Progenitor cell of endocrine pancreas (in vitro differentiated cells): Measurements from ENCODE around the gene PRPSAP2. TPM values are rescaled to one million over a fixed set of nuclear protein-coding genes. Genes with fewer than 3 reads are reported as not detected.

ENCODE experiments used
- DNase-seq: peaks from one replicate; pipeline ENCODE4 v3.0.0; 2021; ENCODE audit warnings: low spot score; ENCODE audit not compliant: unreplicated experiment
- H3K27ac Mint-ChIP-seq: 2 replicates; pipeline ENCODE4 v1.8.0; 2021; ENCODE audit warnings: mild to moderate bottlenecking, moderate library complexity, mixed read lengths
- H3K27me3 Mint-ChIP-seq: 2 replicates; pipeline ENCODE4 v1.8.0; 2021; ENCODE audit warnings: mixed read lengths
- H3K36me3 Mint-ChIP-seq: 2 replicates; pipeline ENCODE4 v1.8.0; 2022; ENCODE audit warnings: mixed read lengths; ENCODE audit not compliant: insufficient read depth
- H3K4me1 Mint-ChIP-seq: 2 replicates; pipeline ENCODE4 v1.8.0; 2021; ENCODE audit warnings: low read depth, mixed read lengths
- H3K4me3 Mint-ChIP-seq: 2 replicates; pipeline ENCODE4 v1.8.0; 2021; ENCODE audit warnings: low read depth, mild to moderate bottlenecking, moderate library complexity, mixed read lengths
- H3K9me3 Mint-ChIP-seq: 2 replicates; pipeline ENCODE4 v1.8.0; 2021; ENCODE audit warnings: low read depth, mixed read lengths
- total RNA-seq: library from RNA; stranded (reverse); gene quantifications from 2 replicates; pipeline ENCODE4 v1.2.1, GENCODE V29; 2021
- TF ChIP-seq, protein P1 (sequence below): fragments of 200-600 bp; sonication (generic); IDR thresholded peaks from one replicate; pipeline ENCODE4 v1.5.0; 2021; ENCODE audit warnings: antibody characterized with exemption, mild to moderate bottlenecking; ENCODE audit not compliant: unreplicated experiment

The PRPSAP2 gene
- total RNA-seq, 1 donor from 2014 or later, result 66.9 TPM

- peaks cover 20% of the 10 kb centered on the region for H3K36me3 Mint-ChIP-seq
- TF ChIP-seq, protein P1, sequence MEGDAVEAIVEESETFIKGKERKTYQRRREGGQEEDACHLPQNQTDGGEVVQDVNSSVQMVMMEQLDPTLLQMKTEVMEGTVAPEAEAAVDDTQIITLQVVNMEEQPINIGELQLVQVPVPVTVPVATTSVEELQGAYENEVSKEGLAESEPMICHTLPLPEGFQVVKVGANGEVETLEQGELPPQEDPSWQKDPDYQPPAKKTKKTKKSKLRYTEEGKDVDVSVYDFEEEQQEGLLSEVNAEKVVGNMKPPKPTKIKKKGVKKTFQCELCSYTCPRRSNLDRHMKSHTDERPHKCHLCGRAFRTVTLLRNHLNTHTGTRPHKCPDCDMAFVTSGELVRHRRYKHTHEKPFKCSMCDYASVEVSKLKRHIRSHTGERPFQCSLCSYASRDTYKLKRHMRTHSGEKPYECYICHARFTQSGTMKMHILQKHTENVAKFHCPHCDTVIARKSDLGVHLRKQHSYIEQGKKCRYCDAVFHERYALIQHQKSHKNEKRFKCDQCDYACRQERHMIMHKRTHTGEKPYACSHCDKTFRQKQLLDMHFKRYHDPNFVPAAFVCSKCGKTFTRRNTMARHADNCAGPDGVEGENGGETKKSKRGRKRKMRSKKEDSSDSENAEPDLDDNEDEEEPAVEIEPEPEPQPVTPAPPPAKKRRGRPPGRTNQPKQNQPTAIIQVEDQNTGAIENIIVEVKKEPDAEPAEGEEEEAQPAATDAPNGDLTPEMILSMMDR, result no peak
- DNase-seq, result no peak
- H3K9me3 Mint-ChIP-seq, result no peaks in the 10 kb centered on the region
- H3K4me1 Mint-ChIP-seq, result peaks cover 5% of the 10 kb centered on the region
- H3K27ac Mint-ChIP-seq, result peak overlapping the region; percentile 57
- no peaks in the 10 kb centered on the region for H3K27me3 Mint-ChIP-seq
- no peak overlapping the region for H3K4me3 Mint-ChIP-seq
These were observed 9.2 kb downstream of the PRPSAP2 start for GRCh38 chr17:18866866-18867813.

DNA sequence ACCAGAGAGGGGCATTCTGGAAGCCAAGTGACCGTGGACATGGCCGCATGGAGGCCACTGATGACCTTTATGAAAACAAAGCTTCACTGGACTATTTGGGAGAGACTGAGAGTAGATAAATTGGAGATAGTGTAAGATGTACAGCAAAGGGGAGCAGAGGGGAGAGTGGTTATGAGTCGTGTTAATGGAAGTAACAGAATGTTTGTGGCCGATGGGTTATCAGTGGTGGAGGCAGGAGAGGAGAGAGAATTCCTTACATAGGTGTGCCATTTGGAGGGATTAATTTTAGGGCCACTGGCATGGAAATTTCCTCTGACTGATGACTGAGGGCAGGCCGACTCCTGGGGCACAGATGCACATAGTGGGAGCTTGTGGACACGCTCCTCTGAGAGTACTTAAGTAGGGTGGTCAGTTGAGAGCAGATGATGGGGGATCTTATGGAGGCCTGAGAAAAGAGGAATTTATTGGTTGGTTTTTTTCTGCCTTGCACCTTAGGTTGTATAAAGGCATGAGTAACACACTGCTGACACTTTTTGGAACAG, 19.2 kb downstream of the PRPSAP2 start:
- no peak overlapping the region for H3K4me3 Mint-ChIP-seq
- no peaks in the 10 kb centered on the region for H3K27me3 Mint-ChIP-seq
- no peak for DNase-seq
- H3K36me3 Mint-ChIP-seq, result peaks cover 31% of the 10 kb centered on the region
- H3K4me1 Mint-ChIP-seq, result no peaks in the 10 kb centered on the region
- peak overlapping the region; percentile 44 for H3K27ac Mint-ChIP-seq
- no peaks in the 10 kb centered on the region for H3K9me3 Mint-ChIP-seq
- TF ChIP-seq, protein P1, result no peak

DNA sequence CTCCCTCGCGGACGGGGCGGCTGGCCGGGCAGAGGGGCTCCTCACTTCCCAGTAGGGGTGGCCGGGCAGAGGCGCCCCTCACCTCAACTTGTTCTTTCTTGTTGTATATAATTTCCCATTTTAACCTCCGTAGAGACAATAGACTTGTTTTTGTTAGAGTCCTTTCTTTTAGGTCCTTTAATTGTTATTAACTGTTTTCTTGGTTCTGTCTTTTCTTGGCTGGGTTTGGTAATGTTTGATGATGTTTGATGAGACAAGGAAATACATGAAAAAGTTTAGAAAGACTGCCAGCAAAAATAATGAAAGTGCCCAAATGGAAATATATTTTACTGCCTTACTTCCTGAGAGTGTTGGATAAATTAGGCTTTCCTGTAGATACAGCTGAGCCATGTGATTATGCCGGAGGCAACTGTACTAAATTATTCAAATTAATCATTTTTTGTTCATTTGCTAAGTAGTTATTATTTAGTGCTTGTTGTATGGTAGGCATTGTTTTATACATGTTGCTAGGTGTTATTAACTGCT, 30.9 kb downstream of the PRPSAP2 start:
- peaks cover 53% of the 10 kb centered on the region for H3K36me3 Mint-ChIP-seq
- H3K4me3 Mint-ChIP-seq, result no peak overlapping the region
- no peak for DNase-seq
- H3K27me3 Mint-ChIP-seq, result no peaks in the 10 kb centered on the region
- no peak overlapping the region for H3K27ac Mint-ChIP-seq
- peaks cover 6% of the 10 kb centered on the region for H3K9me3 Mint-ChIP-seq
- H3K4me1 Mint-ChIP-seq, result no peaks in the 10 kb centered on the region
- TF ChIP-seq, protein P1, result no peak

DNA sequence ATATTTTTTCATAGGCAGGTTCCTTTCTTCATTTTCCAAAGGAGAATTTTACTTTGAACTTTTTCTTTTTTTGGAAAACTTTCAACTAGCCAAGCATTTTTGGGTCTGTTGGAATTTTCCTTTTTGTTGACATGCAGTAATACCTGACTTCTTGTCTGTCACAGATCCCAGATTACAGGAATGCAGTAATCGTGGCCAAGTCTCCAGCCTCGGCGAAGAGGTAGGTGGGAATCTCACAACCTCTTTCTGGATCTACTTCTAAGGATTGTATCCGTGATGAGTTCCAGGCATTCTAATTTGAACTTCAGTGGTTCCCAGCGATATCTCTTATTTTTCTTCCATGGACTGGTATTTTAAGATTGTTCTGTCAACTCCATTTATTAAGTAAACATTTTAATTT, 31.7 kb downstream of the PRPSAP2 start:
- Mint-ChIP-seq H3K27me3 (no peaks in the 10 kb centered on the region), H3K4me3 (no peak overlapping the region), H3K9me3 (peaks cover 6% of the 10 kb centered on the region), H3K36me3 (peaks cover 55% of the 10 kb centered on the region), H3K4me1 (no peaks in the 10 kb centered on the region), H3K27ac (no peak overlapping the region)
- TF ChIP-seq, protein P1, result no peak
- DNase-seq, result no peak

DNA sequence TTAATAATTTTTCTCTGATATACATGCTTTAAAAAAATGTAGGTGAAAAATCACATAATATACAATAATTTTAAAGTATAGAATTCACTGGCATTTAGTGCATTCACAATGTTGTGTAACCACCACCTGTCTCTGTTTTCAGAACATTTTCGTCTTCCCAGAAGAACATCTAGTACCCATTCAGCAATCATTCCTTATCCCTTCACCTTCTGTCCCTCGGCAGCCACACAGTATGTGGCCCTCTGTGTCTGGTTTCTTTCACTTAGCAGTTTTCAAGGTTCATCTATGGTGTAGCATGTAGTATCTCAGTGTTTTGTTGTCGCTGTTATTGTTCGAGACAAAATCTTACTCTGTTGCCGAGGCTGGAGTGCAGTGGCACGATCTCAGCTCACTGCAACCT, 33.6 kb downstream of the PRPSAP2 start:
- no peaks in the 10 kb centered on the region for H3K27me3 Mint-ChIP-seq
- H3K27ac Mint-ChIP-seq, result no peak overlapping the region
- no peak overlapping the region for H3K4me3 Mint-ChIP-seq
- DNase-seq, result no peak
- no peaks in the 10 kb centered on the region for H3K4me1 Mint-ChIP-seq
- H3K36me3 Mint-ChIP-seq, result peaks cover 58% of the 10 kb centered on the region
- TF ChIP-seq, protein P1, result no peak
- H3K9me3 Mint-ChIP-seq, result peaks cover 6% of the 10 kb centered on the region
